ENCODE data around the gene PSMG1.
"Not testable (repeated sequence)": the region's sequence is repeated elsewhere in the genome, so short reads cannot be mapped to it uniquely, and the experiment has no call there.

The PSMG1 gene

DNA sequence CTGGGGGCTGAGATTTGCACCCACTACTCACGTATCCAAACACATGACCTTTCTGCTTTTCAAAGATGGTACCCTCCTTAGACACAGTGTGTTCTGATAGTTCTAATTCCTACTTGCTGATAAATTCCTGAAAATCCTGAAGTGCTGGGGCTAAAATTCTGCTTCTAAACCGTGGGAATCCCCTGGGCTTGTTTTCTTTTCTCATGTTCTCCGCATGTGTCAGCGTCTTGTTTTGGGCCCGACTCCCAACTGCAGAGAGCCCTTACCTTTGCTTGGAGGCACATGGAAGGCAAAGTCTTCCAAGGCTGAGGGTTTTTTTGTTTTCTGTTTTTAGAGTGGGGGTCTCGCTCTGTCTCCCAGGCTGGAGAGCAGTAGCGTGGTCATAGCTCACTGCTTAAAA, 27.2 kb downstream of the PSMG1 start:
- no peak for DNase-seq (ENCODE audit: low read depth in 2 of 2)

DNA sequence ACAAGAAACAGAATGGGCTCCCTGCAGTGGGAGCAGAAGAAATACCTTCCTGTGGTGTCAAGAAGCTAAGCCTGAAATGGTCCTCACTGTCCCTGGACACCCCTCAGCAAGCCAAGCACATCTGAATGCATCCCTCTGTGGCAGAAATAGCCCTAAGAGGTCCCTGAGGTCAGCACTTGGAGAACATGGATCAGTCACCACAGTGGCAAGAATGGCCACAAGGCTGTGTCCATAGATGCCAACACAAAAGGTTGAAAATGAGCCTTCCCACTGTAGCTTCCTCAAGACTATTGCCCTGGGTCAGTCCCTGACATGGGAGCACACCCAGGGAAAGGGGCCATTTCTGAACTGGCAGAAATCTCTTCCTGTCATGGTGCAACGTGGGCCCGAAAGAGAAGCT, 27.7 kb downstream of the PSMG1 start:
- DNase-seq (ENCODE audit: low read depth in 2 of 2): no peak

DNA sequence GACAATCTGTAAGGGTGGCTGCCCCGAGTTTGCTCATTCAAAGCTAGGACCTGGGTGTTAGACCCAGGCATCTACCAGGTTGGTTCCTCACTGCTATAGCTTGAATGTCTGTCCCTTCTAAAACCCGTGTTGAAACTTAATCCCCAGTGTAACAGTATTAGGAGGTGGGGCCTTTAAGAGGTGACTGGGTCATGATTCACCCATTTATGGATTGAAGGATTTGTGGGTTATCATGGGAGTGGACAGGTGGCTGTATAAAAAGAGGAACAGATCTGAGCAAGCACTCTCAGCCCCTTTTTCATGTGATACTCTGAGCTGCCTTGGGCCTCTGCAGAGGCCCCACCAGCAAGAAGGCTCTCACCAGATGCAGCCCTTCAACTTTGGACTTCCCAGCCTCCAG, 29.4 kb downstream of the PSMG1 start:
- DNase-seq (ENCODE audit: low read depth in 2 of 2): no peak

DNA sequence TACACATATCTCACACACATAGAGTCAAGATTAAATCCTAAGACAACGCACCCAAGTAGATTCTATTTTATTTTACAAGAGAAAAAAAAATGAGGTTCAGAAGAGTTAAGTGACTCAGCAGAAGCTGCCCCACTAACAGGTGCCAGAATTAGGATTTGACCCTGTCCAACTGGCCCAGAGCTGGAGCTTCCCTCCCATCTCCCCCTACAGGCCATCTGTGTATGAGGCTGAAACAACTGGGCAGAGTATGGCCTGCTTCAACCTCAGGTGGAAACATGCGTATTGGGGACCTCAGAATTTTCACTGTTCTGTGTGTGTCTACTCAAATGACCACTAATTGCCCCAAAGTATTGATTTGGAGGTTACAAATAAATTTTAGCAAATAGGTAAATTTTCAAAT, 29.9 kb downstream of the PSMG1 start:
- no peak for DNase-seq (ENCODE audit: low read depth in 2 of 2)

DNA sequence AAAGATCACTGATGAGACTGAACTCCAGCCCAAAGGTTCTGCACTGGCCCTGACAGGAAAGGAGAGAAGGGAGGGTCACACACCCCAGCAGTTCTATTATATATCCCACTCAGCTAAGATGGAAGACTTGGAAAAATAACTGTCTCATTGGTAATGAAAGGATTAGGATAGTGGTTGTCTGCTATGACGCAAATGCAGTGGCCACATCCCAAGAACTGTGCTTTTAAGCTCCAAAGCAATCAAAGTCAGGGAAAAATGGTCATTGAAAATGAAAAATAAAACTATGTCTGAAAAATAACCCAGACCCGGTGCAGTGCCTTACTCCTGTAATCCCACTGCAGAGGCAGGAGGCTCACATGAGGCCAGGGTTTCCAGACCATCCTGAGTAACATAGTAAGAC, 31.0 kb downstream of the PSMG1 start:
- DNase-seq (ENCODE audit: low read depth in 2 of 2): no peak

DNA sequence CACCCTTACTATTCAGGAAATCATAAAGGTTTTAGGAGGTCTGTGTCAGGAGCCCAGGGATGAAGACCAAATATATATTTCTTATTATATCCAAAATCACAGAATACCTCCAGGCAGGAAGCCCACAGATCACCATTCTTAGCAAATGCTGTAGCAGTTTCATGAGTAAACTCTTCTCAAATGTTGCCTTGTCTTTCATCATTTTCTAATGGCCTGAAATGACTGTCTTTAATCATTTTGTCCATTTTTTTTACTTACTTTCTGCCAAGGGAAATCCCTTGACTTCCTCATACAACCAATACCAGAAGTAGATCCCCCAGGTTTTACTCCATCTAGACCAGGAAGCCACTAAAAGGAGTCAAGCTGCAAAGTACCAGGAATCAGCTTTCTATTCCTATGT, 32.4 kb downstream of the PSMG1 start:
- DNase-seq (ENCODE audit: low read depth in 2 of 2): no peak

DNA sequence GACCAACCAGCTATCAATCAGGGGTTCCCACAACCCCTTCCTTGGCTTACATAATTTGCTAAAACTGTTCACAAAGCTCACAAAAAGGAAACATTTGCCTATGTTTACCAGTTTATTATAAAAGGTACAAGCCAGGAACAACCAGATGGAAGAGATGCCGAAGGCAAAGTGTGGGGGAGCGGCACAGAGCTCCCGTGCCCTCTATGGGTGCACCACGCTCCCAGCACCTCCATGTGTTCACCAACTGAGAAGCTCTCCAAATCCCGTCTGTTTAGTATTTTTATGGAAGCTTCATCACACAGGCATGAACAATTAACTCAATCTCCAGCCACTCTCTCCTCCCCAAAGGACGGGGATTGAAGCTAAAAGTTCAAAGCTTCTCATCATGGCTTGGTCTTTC, 32.9 kb downstream of the PSMG1 start:
- no peak for DNase-seq (ENCODE audit: low read depth in 2 of 2)

DNA sequence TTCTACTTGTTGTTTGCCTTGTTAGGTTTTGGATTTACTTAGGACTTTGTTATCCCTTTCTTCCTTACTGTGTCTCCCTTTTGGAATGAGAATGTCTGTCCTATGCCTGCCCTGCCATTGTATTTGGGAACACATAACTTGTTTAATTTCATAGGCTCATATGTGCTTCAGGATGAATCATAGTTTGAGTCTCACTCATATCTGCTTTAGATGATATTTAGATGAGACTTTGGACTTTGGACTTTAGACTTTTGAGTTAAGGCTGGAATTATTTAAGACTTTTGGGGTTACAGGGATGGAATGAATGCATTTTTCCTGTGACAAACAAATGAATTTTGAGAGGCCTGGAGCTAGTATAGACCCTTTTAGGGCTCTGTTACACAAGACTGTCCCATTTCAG, 33.4 kb downstream of the PSMG1 start:
- no peak for DNase-seq (ENCODE audit: low read depth in 2 of 2)

DNA sequence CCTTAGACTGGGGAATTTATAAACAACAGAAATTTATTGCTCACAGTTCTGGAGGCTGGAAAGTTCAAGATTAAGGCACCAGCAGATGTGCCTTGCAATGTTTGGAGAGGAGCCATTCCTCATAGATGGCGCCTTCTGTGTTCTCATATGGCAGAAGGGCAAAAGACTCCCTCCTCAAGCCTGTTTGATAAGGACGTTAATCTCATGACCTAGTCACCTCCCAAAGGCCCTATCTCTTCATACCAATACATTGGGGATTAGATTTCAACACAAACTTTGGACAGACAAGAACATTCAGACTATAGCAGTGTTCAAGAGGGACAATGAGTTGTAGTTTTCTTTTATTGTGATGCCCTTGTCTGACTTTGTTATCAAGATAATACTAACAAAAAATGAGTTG, 34.3 kb downstream of the PSMG1 start:
- no peak for DNase-seq (ENCODE audit: low read depth in 2 of 2)

DNA sequence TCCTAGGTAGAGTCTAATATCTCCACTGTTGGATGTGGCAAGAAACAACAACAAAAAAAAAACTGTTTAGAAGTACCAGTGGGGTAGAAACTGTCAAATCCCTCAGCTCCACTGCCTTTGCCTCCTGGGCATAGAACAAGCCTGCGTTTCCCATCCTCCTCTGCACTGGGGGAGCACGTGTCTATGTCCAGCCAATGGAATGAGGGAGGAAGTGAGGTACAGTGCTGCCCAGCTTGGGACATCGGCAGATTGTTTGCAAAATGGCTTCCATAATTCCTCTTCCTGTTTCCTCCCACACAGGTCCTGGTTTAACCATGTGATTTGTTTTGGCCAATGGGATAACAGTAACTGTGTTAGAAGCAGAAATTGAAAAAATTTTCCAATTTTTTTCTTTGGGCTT, 39.1 kb downstream of the PSMG1 start:
- no peak for DNase-seq (ENCODE audit: low read depth in 2 of 2)

DNA sequence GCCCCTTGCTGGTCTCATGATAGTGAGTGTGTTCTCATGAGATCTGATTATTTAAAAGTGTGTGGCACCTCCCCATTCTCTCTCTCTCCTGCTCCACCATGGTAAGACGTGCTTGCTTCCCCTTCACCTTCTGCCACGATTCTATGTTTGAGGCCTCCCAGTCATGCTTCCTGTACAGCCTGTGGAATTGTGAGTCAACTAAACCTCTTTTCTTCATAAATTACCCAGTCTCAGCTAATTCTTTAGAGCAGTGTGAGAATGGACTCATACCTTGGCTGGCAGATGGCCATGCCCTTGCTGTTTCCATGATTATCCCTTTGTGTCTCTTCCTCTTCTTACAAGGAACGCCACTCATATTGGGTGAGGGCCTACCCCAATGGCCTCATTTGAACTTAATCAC, 40.3 kb downstream of the PSMG1 start:
- DNase-seq (ENCODE audit: low read depth in 2 of 2): no peak

DNA sequence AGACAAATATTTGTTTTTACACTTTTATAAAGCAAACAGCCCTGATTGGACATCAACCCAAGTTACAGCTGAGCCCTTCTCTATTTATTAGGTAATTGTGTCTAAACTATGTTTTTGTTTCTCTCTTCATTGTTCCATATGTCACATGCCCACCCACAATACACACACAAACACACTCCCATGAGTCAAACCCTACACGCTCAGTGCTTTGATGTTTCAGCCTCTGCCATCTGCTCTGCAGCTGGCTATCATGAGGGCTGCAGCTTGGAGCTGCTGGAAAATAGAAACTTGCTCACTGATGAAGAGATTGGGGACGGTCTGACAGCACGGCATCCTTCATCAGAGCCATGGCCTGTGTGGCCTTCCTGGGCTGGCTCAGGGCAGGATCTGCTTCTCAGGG, 41.7 kb downstream of the PSMG1 start:
- no peak for DNase-seq (ENCODE audit: low read depth in 2 of 2)

DNA sequence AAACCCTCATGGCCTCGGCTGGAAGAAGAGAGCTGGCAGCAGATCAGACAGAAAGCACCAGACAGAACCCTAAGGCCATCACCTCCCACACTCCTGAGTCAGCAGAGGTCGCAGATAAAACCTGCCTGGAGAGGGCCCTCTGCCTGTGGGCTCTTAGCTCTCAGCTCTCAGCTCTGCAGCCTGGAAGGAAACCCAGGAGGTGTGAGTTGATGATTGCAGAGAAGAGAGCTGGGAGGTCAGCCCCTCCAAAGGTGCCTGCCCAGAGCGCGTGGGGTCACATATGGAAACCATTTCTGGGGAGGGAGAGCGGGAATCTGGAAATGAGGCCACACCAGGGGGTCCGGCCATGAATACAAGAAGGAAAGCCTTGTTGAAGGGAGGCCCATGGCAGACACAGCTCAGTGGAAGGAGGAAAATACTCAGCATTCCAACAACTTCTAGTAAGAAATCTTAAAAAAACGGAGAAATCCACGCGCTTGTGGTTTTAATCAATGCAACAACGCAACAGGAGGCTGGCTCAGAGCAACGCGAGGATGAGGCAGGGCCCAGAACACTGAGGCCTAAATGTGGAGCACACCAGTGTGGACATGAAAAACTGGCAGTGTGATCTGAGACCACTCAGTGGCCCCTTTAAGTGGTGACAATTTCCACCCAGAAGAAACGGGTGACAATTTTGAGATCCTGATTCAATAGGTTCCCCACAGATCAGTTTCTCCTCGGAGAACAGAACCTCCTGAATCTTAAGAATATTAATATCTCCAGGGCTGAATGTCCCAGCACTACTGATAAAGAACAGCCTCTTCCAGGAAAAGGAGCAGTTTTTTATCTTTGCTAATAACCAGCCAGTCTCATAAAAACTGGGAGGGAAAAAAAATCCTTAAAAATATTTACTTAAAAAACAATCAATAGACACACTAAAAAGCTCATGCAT, 45.7 kb downstream of the PSMG1 start:
- DNase-seq (ENCODE audit: low read depth in 2 of 2): no peak

DNA sequence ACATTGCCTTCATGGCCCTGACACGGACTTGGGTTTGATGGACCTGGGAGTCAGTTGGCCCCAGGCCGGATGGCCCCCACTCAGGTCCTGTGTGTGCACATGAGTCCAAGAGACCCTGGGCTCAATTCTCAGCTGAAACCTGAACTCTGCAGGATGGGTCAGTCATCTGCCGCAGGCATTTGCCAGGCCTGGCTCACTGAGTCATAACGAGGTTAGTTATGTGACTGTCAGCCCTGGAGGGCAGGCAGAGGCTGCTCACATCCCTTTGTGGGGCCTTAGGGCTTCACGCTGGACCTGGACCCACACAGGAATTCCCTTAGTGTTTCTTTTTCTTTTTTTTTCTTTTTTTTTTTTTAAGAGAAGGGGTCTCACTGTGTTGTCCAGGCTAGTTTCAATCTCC, 46.5 kb downstream of the PSMG1 start:
- DNase-seq (ENCODE audit: low read depth in 2 of 2): no peak

DNA sequence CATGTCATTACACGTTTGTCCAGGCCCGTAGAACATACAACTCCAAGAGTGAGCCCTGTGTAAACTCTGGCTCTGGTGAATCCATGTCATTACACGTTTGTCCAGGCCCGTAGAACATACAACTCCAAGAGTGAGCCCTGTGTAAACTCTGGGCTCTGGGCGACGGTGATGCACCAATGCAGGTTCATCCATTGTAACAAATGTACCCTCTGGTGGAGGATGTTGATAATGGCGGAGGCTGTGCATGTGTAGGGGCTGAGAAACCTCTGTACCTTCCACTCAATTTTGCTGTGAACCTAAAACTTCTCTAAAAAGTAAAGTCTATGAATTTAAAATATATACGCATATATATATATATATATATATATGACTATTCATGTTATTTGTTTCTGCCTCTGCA, 47.1 kb downstream of the PSMG1 start:
- not testable (repeated sequence) for DNase-seq (ENCODE audit: low read depth in 2 of 2)

DNA sequence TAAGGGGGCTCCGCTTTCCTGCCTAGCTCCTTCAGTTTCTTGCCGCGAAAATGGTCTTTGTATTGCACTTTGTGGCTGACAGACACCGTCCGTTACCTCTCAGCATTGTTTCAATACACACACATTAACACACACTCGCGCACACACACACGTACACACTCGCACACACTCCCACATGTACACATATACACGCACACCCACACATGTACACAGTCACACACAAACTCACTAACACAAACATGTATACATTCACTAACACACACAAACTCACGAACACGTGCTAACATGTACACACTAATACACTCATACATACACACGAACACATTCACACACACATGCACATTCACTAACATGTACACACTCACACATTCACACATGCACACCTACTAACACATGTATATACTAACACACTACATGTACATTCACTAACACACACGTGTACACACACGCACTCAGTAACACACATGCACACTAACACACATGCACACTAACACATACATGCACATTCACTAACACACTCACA, 48.9 kb downstream of the PSMG1 start:
- DNase-seq (ENCODE audit: low read depth in 2 of 2): no peak

DNA sequence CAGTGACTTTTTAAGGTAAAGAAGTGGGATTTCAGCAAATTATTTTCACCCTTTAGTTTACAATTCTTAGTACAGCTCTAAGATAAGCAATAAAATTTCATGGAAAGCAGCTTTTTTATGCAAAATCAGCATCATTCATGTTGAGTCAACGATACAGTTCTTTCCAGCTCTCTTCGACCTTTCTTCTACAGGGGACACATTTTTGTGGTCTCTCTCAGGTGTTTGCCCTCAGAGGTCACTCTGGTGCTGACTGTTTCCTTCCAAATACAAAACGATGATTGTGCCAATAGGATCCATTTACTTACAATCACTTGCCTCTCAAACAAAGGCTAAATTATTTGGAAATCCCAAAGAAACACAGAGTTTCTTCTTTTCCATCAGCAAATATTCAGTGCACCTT, 51.0 kb downstream of the PSMG1 start:
- no peak for DNase-seq (ENCODE audit: low read depth in 2 of 2)

DNA sequence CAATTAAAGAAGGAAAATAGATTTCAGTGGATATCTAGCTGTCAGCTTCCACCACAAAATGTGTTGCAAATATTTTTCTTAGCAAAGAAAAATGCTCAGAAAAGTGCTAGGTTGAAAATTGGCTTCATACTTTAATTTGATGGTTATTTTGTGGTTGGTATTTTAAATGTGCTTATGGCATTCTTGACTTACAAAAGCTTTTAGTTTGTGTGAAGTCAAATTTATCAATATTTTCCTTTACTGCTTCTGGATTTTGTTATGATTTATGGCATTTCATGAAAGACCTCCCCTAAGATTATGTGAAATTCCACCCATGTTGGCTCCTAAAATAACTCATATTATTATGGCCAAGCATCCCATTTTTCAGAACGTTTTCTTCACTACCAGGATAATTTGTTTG, 51.5 kb downstream of the PSMG1 start:
- no peak for DNase-seq (ENCODE audit: low read depth in 2 of 2)

DNA sequence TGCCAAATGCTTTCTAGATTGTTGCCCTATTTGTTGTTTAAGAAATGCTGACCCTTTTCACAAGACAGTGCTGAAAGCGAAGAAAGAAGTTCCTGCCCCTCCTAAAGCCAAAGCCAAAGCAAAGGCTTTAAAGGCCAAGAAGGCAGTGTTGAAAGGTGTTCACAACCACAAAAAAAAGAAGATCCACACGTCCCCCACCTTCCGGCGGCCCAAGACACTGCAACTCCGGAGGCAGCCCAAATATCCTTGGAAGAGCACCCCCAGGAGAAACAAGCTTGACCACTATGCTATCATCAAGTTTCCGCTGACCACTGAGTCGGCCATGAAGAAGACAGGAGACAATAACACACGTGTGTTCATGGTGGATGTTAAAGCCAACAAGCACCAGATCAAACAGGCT, 55.7 kb downstream of the PSMG1 start:
- no peak for DNase-seq (ENCODE audit: low read depth in 2 of 2)

DNA sequence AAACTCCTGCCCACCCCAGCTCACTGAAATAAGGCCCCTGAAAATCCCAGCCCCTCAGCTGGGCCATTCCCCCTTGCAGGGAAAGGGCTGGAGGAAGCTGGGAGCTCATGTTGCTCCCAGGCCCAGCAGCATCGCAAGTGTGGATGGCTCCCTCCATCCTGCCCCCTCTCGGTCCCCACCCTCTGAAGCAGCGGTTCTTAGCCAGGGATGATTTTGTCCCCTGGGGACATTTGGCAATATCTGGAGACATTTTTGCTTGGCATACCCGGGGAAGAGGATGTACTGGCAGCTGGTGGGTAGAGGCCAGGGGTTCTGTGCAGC, 56.8 kb downstream of the PSMG1 start:
- no peak for DNase-seq (ENCODE audit: low read depth in 2 of 2)

DNA sequence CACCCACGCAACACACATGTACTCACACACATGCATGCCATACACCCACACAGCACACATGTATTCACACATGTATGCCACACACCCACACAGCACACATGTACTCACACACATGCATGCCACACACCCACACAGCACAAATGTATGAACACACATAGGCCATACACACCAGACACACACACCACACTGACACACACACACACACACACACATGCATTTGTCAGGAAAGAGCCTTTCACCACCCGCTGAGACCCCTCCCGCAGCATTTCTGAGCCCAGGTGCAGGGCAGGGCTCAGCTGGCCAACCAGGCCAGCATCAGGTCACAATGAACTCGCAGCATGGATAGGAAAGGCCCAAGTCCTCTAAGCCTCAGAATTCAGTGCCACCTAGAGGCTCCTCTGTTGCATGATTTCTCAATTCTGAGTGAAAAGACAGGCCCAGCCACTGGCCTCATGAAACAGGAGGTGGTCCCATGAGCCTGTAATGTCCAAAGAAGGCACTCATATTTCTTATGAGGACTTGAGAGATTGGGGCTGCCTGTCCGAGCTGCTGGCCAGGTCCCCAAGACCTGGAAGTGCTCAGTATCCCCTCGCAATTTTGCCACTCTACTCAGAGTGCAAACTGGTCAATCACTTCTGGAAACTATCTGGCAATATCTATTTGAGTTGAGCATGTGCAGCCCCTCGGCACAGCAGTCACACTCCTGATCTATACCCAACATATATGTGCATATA, 57.3 kb downstream of the PSMG1 start:
- DNase-seq (ENCODE audit: low read depth in 2 of 2): no peak

All from activated CD4-positive, alpha-beta T cell treated with anti-CD3 and anti-CD28 coated beads for 24 hours (primary cell).